GM12873 (cell line): ENCODE data around the gene LRRC7.

Experiments used
- TF ChIP-seq, protein P1 (sequence below): IDR thresholded peaks from 2 replicates; pipeline ENCODE4 v1.5.1; 2012; ENCODE audit warnings: low read depth, mild to moderate bottlenecking, moderate library complexity, low read length, control low read depth; ENCODE audit not compliant: insufficient read depth; ENCODE audit errors: missing control alignments

LRRC7 gene

DNA sequence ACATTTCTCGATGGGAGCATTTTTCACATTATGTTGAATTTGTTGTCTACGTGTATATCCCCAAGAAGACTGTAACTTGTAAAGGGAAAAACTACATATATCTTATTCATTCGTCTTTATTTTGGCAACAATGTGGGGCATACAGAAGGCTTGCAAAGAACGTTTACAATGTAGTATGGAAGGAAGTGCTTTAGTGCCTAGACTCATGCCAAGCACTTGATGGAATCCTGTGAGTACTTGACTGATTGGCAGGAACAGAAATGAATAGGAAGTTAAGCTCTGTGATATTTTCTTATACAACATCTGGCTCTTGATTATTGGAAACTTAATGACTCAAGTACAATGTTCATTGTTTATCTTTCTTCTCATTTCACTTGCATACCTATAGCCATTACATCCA is 284.4 kb downstream of the LRRC7 start:
- TF ChIP-seq, protein P1, sequence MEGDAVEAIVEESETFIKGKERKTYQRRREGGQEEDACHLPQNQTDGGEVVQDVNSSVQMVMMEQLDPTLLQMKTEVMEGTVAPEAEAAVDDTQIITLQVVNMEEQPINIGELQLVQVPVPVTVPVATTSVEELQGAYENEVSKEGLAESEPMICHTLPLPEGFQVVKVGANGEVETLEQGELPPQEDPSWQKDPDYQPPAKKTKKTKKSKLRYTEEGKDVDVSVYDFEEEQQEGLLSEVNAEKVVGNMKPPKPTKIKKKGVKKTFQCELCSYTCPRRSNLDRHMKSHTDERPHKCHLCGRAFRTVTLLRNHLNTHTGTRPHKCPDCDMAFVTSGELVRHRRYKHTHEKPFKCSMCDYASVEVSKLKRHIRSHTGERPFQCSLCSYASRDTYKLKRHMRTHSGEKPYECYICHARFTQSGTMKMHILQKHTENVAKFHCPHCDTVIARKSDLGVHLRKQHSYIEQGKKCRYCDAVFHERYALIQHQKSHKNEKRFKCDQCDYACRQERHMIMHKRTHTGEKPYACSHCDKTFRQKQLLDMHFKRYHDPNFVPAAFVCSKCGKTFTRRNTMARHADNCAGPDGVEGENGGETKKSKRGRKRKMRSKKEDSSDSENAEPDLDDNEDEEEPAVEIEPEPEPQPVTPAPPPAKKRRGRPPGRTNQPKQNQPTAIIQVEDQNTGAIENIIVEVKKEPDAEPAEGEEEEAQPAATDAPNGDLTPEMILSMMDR, result no peak

DNA sequence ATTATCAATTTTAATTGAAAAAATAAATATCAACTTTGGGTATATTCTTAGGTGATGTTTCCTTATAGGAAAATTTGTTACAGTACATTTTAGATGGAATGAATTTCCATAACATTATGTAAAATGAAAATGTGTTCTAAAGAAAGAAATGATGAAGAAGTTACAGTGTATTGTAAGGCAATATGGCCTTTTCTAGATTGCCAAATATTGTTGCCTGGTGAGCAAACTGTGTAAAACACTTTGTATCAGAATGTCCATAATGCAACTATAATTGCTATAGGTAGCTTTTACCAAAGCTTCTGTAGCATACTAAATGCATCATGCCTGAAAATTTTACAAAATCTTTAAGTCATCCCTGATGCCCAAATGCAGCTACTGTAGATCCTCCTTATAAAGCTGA is 285.0 kb downstream of the LRRC7 start:
- TF ChIP-seq, protein P1, result no peak

DNA sequence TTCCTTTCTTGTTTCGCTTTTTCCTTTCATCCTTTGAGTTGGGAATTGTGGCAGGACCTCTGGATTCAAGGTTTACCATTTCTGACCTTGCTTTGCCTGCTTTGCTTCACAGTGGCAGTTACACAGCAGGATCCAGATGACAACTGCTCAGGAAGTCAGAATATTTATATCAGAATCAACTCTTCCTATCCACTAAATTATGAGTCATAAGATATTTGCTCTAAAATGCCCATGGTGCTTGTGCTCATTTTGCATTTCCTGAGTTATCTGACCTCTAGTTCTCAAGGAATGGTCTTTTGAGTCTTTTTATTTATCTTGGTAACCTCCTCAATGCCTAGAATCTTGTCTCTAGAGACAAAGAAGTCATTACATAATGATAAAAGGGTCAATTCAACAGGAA is 290.8 kb downstream of the LRRC7 start:
- TF ChIP-seq, protein P1, result no peak

DNA sequence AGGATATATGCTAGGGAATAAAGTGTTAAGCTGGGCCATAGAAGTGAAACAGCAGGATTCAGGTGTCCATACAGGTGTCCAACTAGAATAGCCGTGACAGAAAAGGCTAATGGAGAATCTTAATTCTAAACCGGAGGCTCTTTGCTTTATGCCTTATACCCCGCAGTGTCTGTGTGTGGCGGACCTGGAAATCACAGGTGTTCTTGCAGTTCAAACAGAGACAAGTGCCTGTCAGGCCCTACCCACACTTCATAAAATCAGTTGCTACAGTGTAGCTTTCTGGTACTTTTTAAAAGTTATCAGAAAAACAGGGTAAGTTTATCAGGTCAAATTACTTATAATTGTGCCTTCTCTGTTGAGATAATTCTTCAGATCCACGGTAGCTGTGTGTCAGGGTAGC is 293.9 kb downstream of the LRRC7 start:
- TF ChIP-seq, protein P1, result no peak

DNA sequence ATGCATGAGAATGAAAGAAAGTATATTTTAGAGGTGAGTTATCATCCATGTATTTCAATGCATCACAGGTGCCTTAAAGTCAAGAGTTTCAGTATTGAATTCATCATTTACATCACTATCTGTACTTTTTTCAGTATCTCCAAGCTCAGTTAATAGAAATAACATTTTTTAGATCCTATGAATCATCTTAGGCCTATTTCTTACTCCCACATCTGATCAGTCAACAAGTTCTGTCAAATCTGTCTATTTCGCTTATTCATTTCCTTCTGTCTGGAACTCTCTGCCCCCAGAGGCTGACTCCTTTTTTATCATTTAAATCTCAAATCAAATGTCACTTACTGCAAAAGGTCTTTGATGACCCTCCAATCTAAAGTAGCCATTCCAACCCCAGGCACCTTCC is 295.2 kb downstream of the LRRC7 start:
- TF ChIP-seq, protein P1, result no peak

DNA sequence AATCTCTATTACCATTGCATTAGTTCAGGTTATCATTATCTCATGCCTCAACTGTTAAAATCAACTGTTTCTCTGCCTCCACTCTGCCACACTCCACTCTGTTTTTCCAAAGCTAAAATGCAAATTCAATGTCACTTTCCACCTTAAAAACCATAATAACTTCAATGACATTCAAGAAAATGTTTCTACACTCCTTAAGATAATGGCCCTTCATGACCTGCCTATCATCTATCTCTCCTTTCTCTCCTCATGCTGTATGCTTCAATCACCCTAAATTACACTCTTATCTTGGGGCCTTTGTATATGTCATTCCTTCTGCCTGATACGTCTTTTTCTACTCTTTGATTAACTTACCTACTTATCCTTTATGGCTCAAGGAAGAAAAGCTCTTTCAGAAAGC is 296.0 kb downstream of the LRRC7 start:
- TF ChIP-seq, protein P1, result no peak

DNA sequence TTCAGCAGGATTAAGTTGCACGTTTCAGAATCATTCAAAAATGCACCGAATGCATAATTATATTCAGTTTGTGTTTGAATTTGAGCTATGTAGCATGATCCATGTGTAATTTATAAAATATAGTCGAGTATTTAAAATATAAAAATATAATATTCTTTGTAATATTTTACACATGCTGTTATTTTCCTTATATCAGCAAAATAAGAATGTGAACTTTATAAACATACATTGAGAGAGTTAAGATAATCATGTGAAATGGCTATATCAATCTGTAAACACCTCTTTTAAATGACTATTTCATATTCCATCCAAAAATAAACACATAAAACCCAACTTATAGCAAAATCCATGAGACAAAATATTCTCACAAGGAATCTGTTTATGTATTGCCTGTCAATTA is 303.7 kb downstream of the LRRC7 start:
- TF ChIP-seq, protein P1, result no peak
